ENCODE data around the gene SEMA3E.
"Not testable (repeated sequence)": the region's sequence is repeated elsewhere in the genome, so short reads cannot be mapped to it uniquely, and the experiment has no call there.

The SEMA3E gene

DNA sequence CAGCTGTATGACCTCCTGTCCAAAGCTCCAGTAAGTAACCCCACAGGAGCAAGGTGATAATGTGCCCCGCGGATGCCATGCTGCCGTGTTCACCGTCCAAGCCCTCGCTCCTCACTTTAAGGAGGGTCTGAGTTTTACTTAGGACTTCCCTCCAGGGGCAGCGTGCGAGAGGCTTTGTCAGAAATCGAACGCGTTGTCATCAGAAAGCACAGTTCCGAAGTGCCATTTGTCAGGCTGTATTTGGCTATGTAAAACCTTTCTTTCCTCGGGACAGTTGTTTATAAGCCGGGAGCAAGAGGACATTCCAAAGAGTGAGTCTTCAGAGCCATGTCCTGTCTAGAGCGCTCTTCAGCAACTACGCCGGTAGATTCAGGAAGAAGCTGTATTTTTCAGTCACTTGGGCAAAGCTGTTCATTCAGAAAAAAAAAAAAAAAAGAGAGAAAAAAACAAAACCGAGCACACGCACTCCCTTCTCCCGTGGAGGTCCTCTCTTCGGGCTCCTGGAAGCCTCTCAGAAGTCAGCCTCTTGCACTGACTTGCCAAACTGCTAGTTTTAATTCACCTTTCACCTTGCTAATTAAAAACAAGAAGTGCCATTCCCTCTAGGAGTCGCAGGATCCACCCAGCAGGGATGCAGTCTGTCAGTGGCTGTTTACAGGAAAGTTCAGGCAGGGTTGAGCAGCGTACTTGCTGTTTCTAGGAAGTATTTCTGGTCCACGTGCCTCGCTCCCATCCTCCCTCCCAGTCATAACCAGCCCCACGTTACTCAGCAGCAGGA is at the start of gene SEMA3E:
SEMA3E (minus strand) TSS at position 676 of the 778 bp plus-strand sequence.
- DNase-seq = no peak

- DNase-seq = no peak
Measured at GRCh38 chr7:83697804-83698530, 49.0 kb upstream of the SEMA3E start.

- peak; percentile 87 for DNase-seq
Measured at GRCh38 chr7:83696101-83696500, 47.2 kb upstream of the SEMA3E start.

DNA sequence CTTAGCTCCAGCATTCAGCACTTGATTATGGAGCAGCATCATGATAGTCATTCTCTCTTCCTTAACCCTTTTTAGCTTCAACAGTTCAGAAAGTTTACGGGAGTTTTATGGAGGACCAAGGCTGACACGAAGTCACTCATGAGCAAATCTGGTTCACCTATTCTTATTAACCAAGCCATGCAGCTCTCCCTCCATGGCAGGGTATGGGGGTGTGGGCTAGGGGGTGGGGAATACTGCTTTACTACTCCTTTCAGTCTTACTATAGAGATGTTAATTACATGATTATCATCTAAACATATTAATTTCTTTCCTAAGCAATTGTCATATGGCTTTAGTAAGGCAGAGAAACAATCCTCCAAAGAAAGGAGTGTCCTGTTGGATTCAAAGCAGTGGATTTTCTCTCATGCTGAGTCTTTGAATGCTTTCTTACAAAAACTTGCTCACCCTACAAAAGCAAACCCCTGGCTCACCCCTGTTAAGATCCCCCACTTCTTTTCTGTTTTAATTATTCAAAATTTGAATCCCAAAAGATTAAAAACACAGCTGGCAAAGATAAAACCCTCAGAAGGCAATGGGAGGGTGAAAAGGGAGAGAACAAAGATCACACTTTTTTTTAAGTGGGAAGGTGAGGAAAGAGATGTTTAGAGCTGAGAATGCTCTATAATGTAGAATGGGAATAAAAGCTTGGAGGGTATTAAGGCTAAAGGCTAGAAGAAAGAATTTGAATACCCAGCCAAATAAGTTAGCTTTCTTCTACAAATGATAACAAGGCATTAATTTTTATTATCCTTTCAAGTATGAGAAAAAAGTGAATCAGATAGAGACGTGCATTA is 46.4 kb upstream of the SEMA3E start:
- DNase-seq = no peak

GRCh38 chr7:83693256-83693655 is 44.3 kb upstream of the SEMA3E start:
- DNase-seq = no peak

- no peak for DNase-seq
Measured at GRCh38 chr7:83691095-83691494, 42.2 kb upstream of the SEMA3E start.

- DNase-seq = no peak
Measured at GRCh38 chr7:83689855-83690254, 40.9 kb upstream of the SEMA3E start.

DNA sequence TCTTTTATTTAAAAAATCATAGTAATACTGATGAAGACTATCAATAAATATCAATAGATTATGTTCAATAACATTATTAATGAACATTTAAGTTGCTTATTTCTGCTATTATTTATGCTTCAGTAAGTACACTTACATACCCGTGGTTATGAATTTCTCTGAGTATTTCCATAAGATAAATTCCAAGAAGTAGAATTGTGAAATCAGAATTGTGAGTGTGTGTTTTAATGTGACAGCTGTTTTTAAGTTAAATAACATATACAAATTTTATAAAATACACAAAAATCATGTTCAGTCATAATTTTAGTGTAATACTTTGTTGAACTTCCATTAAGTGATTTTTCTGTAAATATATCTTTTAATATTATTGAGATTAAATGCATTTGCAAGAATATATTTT is 37.5 kb upstream of the SEMA3E start:
- no peak for DNase-seq

GRCh38 chr7:83684928-83685327 is 36.0 kb upstream of the SEMA3E start:
- DNase-seq = no peak

GRCh38 chr7:83681200-83681778 is 32.4 kb upstream of the SEMA3E start:
- DNase-seq = no peak

- peak; percentile 16 for DNase-seq
Measured at GRCh38 chr7:83677180-83677866, 28.4 kb upstream of the SEMA3E start.

GRCh38 chr7:83673291-83673690 is 24.4 kb upstream of the SEMA3E start:
- DNase-seq = not testable (repeated sequence)

GRCh38 chr7:83672157-83672556 is 23.2 kb upstream of the SEMA3E start:
- no peak for DNase-seq

DNA sequence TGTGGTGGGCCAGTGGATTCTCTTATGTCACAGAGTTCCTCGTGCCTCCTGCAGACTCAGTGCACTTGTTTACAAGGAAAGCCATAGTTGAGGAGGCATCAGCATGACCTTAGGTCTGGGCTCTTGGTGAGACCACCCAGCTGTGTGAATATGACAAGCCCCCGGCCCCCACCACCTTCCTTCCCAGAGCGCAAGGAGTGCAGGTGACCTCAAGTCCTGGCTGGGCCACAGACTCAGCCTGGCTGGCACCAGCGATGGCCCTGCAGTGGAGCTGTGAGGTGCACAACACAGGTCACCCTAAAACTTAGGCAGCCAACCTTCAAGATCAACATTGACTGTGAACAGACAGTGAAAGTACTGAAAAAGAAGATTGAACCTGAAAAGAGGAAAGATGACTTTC is 14.2 kb upstream of the SEMA3E start:
- DNase-seq = no peak

DNA sequence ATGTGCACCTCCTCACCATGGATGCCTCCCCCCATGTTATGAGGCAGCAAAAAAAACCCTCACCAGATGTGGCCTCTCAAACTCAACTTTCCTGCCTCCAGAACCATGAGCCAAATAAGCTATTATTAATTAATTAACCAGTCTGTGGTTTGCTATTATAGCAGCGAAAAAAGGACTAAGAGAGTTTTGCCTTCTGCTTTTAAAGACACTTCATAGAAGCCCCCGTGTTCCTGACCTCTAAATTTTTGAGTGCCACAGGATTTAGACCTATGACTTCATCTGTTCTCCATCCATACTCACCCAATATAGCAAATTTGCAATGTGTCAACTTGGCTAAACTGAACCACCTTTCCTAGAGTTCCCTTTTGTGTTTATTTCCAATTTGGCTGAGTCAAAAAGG is 9.2 kb upstream of the SEMA3E start:
- DNase-seq = no peak

GRCh38 chr7:83655951-83656556 is 7.1 kb upstream of the SEMA3E start:
- DNase-seq = peak; percentile 67

DNA sequence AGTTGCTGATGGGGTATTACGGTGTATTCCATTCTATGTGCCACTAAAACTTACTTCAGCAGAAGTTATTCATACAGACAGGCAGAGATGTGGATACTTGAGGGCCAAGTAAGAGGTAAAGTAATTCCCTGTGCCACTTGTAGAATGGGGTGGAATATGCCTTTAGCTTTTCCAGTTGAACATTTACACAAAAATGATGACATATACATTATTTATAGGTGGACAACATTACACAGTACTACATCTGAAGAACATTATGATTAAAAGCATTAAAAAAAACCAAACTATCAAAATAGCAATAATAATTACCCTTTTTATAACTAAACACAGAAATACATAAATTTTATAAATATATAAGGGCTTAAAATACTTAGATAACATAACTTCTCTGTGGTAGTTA is 3.5 kb upstream of the SEMA3E start:
- no peak for DNase-seq

DNA sequence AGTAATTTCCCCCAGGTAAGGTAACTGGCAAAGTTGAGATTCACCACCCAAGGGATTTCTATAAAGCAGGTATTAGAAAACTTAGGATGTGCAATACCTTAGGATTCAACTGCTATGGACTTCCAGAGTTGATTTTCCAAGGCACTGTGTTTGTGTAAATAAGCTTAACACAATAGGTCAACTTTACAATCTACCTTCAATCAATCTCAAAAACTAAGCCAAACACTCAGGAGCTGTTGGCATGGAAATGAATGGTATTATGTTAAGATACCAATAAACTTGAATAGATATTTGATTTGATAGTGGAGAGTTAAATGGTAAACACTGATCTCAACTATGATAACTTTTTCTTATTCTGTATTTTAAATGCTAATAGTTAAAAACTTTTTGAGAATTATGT is 762 bp upstream of the SEMA3E start:
- DNase-seq = no peak

DNA sequence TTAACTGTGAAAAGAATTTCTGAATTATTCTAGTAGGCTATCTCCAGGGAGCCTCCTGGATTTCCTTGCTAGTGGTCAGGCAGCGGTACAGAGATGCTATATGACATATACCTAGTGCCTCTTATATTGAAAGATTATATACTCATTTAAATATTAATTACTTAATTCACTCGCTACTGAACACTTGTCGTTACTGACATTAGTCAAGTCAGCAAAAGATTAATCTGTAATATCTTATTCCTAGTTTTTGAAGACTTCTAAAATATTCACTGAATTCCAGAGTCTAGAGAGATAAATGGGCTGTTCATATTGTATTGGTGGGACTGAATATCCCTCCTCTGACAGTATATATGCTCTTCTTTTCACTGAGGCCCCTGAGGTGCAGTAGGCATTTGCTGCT is 2.9 kb downstream of the SEMA3E start:
- DNase-seq = no peak

- DNase-seq = no peak
Measured at GRCh38 chr7:83643739-83644138, 5.2 kb downstream of the SEMA3E start.

DNA sequence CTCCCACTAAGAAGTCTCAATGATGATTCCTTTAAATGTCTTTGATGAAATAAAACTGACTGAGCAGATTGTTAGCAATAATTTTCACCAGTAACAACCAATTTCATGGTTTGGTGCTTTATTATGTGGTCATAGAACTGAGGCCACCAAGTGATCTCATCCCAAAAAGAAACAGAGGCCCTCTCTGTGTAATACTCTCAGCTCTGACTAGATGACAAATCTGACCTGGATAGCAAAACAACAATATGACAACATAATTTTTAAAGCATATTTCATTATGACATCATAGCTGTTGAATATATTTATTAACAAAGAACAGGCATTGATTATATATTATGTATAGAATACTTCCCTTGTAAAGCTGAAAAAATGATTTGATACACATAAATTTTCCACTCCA is 5.9 kb downstream of the SEMA3E start:
- no peak for DNase-seq

Measured in NCI-H82 (cell line).